Brain microvascular endothelial cell (primary cell): ENCODE measurements around the gene ZNF709.

ENCODE experiments used
- DNase-seq: peaks from one replicate; pipeline ENCODE4 v3.0.0-alpha.2; 2020
- H3K27ac ChIP-seq: fragments of 250-450 bp; sonication (Bioruptor Pico); 2 replicates; pipeline ENCODE4 v1.5.1; 2020; ENCODE audit warnings: mild to moderate bottlenecking, moderate library complexity
- H3K27me3 ChIP-seq: fragments of 250-450 bp; sonication (Bioruptor Pico); replicated peaks from 2 replicates; pipeline ENCODE4 v1.5.1; 2020; ENCODE audit warnings: mild to moderate bottlenecking
- H3K36me3 ChIP-seq: fragments of 250-450 bp; sonication (Bioruptor Pico); replicated peaks from 2 replicates; pipeline ENCODE4 v1.5.1; 2020; ENCODE audit warnings: mild to moderate bottlenecking
- H3K4me3 ChIP-seq: 2 replicates; pipeline ENCODE4 v1.5.1; 2011; ENCODE audit warnings: low read depth, mild to moderate bottlenecking, control low read depth, low read length, moderate library complexity
- in situ Hi-C: cut with HindIII; loops from 2 replicates; pipeline ENCODE4 v1.10.0; 2017; ENCODE audit warnings: low sequenced_read_pairs, low pct_ligation_motif_present
- TF ChIP-seq, protein P1 (sequence below): IDR thresholded peaks from 2 replicates; pipeline ENCODE4 v1.5.1; 2011; ENCODE audit warnings: low read depth, mild to moderate bottlenecking, moderate library complexity, low read length, control low read depth, inconsistent platforms; ENCODE audit errors: missing control alignments

Gene ZNF709

DNA sequence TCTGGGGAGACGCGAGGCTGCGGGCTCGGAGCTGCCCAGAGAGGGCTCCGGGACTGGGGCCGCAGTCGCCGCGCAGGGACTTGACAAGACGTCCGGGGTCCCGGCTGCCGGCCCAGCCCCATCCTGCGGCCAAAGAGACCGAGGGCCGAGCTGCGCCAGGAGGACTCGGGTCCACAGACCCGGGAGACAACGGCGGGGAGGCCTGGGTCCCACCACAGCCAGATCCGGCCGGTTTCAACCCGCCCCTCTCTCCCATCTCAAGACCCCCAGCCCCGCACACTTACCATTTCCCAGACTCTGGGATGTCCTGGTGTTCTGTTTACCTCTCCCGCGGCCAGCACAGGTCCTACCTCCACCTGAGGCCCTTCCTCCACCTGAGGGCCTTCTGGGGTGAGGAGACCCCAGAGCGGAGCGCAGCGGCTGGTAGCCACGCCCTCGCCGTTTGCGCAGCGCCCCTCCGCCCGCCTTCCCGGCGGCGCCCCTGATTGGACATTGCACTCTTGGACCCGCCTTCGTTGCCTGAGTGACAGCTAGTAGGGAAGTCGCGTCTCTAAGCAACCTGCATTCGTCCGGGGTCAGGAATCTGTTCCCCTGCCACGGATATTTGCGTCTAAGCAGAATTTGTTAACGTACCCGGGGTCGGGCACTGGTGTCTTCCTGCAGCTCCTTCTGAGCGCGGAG, at the start of gene ZNF709:
Gene ZNF709, minus strand, starts transcription at position 446 of the 681 bp plus-strand sequence. Its CDS starts 159 bp downstream, at position 287.
- TF ChIP-seq, protein P1, sequence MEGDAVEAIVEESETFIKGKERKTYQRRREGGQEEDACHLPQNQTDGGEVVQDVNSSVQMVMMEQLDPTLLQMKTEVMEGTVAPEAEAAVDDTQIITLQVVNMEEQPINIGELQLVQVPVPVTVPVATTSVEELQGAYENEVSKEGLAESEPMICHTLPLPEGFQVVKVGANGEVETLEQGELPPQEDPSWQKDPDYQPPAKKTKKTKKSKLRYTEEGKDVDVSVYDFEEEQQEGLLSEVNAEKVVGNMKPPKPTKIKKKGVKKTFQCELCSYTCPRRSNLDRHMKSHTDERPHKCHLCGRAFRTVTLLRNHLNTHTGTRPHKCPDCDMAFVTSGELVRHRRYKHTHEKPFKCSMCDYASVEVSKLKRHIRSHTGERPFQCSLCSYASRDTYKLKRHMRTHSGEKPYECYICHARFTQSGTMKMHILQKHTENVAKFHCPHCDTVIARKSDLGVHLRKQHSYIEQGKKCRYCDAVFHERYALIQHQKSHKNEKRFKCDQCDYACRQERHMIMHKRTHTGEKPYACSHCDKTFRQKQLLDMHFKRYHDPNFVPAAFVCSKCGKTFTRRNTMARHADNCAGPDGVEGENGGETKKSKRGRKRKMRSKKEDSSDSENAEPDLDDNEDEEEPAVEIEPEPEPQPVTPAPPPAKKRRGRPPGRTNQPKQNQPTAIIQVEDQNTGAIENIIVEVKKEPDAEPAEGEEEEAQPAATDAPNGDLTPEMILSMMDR = no peak
- H3K36me3 ChIP-seq = no peaks in the 10 kb centered on the region
- DNase-seq = peak; percentile 80
- H3K27me3 ChIP-seq = no peaks in the 10 kb centered on the region
- in situ Hi-C loops = no loop called here
- H3K27ac ChIP-seq = peak within 1 kb of the TSS; percentile 5
- peak within 1 kb of the TSS; percentile 99 for H3K4me3 ChIP-seq

DNA sequence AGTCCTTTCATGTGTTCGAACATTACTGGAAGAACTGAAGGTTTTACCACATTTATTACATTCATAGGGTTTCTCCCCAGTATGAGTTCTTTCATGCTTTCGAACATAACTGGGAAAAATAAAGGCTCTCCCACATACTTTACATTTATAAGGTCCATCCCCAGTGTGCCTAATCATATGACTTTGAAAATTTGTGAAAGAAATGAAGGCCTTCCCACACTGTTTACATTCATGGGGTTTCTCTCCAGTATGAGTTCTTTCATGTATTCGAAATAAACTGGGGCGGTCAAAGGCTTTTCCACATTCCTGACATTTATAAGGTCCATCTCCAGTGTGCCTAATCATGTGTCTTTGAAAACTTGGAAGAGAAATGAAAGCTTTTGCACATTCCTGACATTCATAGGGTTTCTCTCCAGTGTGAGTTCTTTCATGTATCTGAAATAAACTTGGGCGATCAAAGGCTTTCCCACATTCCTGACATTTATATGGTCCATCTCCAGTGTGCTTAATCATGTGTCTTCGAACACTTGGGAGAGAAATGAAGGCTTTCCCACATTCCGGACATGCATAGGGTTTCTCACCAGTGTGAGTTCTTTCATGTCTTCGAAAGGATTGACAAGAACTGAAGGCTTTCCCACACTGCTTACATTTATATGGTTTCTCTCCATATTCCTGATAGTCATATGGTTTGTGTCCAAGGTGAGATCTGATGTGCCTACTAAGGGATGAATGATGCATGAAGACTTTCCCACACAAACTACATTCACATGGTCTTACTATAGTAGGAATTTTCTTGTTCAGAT, 42.6 kb upstream of the ZNF709 start:
- Histone ChIP-seq H3K4me3 (no peak overlapping the region), H3K27me3 (no peaks in the 10 kb centered on the region), H3K27ac (no peak overlapping the region), H3K36me3 (peaks cover 48% of the 10 kb centered on the region)
- peak; percentile 17 for DNase-seq
- in situ Hi-C loops = no loop called here
- TF ChIP-seq, protein P1 = no peak

DNA sequence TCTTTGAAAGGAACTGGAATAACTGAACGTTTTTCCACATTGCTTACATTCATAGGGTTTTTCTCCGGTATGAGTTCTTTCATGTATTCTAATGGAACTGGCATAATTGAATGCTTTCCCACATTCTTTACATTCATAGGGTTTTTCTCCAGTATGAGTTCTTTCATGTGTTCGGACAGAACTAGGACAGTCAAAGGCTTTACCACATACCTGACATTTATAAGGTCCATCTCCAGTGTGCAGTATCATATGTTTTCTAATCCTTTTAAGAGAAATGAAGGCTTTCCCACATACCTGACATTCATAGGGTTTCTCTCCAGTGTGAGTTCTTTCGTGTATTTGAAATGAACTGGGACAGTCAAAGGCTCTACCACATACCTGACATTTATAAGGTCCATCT, 41.9 kb upstream of the ZNF709 start:
- Histone ChIP-seq H3K36me3 (peaks cover 48% of the 10 kb centered on the region), H3K27me3 (no peaks in the 10 kb centered on the region), H3K27ac (no peak overlapping the region), H3K4me3 (no peak overlapping the region)
- DNase-seq = no peak
- TF ChIP-seq, protein P1 = no peak
- in situ Hi-C loops = no loop called here

DNA sequence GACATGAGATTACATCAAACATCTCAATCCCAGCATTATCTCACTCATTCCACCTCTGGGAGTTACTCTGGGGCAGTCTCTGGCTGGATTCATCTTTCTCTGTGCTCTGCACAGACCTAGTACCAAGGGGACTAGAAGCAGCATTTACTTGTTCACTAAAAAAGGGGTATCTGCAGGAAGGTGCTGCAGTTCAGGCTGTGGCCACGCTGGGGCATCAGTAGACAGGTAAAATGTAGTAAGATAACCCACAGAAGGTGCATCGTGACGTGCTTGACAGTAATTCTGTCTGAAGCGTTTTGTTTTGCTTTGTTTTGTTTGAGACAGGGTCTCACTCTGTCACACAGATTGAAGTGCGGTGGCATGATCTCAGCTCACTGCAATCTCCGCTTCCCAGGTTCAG, 37.4 kb upstream of the ZNF709 start:
- no peak for DNase-seq
- in situ Hi-C loops = no loop called here
- H3K27me3 ChIP-seq = no peaks in the 10 kb centered on the region
- H3K4me3 ChIP-seq = no peak overlapping the region
- no peak overlapping the region for H3K27ac ChIP-seq
- peaks cover 30% of the 10 kb centered on the region for H3K36me3 ChIP-seq
- TF ChIP-seq, protein P1 = peak; percentile 36

DNA sequence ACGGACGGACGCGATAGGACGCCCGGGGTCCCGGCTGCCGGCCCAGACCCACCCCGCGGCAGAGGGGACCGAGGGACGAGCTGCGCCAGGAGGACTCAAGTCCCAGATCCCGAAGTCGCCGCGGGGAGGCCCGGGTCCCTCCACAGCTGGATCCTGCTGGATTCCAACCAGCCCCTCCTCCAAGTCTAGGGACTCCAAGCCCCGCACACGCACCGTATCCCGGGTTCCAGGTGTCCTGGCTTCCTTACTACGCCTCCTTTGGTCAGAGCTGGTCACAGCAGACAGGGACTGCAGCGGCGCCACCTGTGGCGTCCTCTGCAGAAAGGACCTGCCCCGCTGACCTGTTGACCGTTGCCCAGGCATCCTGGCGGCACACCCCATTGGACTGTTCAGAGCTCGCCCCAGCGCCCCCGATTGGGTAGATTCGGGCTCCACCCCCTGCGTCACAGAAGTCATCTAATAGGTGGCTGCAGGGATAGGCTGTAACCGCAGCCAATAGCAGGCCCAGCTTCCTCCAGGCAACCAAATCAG, 29.0 kb upstream of the ZNF709 start:
- in situ Hi-C loops = no loop called here
- H3K36me3 ChIP-seq = no peaks in the 10 kb centered on the region
- no peaks in the 10 kb centered on the region for H3K27me3 ChIP-seq
- DNase-seq = no peak
- TF ChIP-seq, protein P1 = peak; percentile 16
- H3K27ac ChIP-seq = no peak overlapping the region
- H3K4me3 ChIP-seq = no peak overlapping the region
